ENCODE data around the gene STYK1. TPM values are rescaled to one million over a fixed set of nuclear protein-coding genes. Genes with fewer than 3 reads are reported as not detected.
"Not testable (repeated sequence)": the region's sequence is repeated elsewhere in the genome, so short reads cannot be mapped to it uniquely, and the experiment has no call there.

The STYK1 gene
- total and polyA plus RNA-seq, 5 experiments from 2014 or later = 0.10 to 0.47 (median 0.19) TPM; not detected in 2

DNA sequence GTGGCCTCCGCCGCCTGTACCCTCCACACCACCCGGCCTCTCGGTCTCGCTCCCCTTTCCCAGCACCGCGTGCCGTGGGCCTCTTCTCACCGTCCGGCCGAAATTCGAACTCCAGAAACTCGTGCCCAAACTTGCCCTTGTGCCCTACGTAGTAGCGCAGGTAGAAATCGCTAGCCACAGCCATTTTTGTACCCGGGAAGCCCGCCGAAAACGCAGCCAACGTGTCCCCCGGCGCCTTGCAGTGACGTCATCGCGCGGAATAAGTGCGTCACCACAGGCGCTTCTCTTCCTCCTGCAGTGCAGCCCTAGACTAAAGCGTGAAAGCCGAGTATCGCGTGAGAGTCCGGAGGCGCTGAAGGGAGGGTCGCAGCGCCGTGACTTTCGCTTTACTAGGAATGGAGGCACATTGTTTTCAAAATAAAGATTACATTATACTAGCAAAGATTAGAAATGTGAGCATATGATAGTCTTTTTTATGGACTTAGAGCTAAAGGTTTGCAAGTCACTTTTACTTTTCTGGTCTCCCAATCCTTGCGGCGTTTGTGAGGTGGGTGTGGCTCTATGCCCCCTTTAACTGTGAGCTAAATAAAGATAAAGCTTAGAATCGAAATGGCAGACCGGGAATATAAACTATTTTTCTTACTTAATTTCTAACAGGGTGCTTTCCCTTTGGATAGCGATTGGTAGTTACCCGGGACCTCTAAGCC is 60.4 kb downstream of the STYK1 start, which contains the start of gene MAGOHB:
Gene MAGOHB, minus strand, starts transcription at position 261 of the 707 bp plus-strand sequence. Its CDS starts 77 bp downstream, at position 184.
- Mint-ChIP-seq H3K36me3 (peaks cover 0 to 32% (median 6%) of the 10 kb centered on the region in 3 donors), H3K4me1 (peaks cover 18 to 37% (median 29%) of the 10 kb centered on the region in 4 donors), H3K4me3 (peak within 1 kb of the TSS; percentile 98 to 100 (median 99)), H3K27ac (peak within 1 kb of the TSS; percentile 99 to 100 (median 100)), H3K9me3 (peaks cover 0 to 2% (median 0%) of the 10 kb centered on the region in 9 donors), H3K27me3 (peaks cover 0 to 7% (median 2%) of the 10 kb centered on the region in 5 donors)
- DNase-seq (peak; percentile 95 to 100 (median 98)), ATAC-seq (peak; percentile 93 to 95)
- POLR2A ChIA-PET = interaction anchor here (0.6 to 2.5 kb wide), 9 partner anchors 36 to 558 kb away, joined by 3 to 15 read pairs (median 4); partner anchors contain the start of gene SMIM10L1

DNA sequence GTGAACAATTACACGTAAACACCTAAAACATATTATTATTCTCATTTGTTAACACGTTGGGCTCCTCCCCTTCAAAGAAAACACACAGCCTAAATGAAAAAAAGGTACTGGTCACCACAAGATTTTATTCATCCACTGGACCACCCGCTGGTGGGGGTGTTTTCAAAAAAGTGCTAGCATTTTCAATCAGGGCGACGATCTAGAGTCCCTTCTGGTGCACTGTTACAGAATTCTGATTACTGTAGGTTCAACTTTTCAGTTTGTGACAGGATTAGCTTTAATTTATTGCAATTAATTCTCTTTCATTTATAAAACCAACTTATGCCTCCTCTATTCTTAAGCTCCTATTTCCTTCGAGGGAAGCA is 60.9 kb downstream of the STYK1 start:
- peak overlapping the region; percentile 99 to 100 (median 100) for H3K27ac Mint-ChIP-seq
- peaks cover 0 to 5% (median 2%) of the 10 kb centered on the region in 5 donors for H3K27me3 Mint-ChIP-seq
- H3K4me3 Mint-ChIP-seq = peak overlapping the region; percentile 98 to 100 (median 99)
- POLR2A ChIA-PET = interaction anchor here (0.7 to 2.5 kb wide), 7 partner anchors 36 to 558 kb away, joined by 3 to 15 read pairs (median 4); partner anchors contain the start of gene SMIM10L1
- H3K4me1 Mint-ChIP-seq = peaks cover 18 to 37% (median 29%) of the 10 kb centered on the region in 4 donors
- peak in 1 of 2 donors; percentile 3 for ATAC-seq
- H3K9me3 Mint-ChIP-seq = peaks cover 0 to 2% (median 0%) of the 10 kb centered on the region in 9 donors
- peaks cover 0 to 37% (median 6%) of the 10 kb centered on the region in 3 donors for H3K36me3 Mint-ChIP-seq
- DNase-seq = peak in 2 of 10 donors; percentile 0 to 3

DNA sequence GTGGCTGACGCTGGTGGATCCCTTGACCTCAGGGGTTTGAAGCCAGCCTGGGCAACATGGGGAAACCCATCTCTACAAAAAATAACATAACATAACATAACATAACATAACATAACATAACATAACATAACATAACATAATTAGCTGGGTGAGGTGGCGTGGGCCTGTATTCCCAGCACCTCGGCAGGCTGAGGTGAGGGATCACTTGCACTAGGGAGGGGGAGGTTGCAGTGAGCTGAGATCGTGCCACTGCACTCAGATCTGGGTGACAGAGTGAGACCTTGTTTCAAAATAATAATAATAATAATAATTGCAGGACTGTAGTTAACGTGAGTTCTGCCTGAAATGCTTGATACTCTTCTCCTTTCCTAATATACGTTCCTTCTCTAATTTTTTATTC is 61.7 kb downstream of the STYK1 start:
- Mint-ChIP-seq H3K27me3 (peaks cover 0 to 4% (median 0%) of the 10 kb centered on the region in 5 donors), H3K4me1 (peaks cover 20 to 38% (median 32%) of the 10 kb centered on the region in 4 donors), H3K27ac (peak overlapping the region; percentile 99 to 100 (median 100)), H3K4me3 (peak overlapping the region; percentile 98 to 100 (median 99)), H3K36me3 (peaks cover 0 to 46% (median 8%) of the 10 kb centered on the region in 3 donors), H3K9me3 (peaks cover 0 to 2% (median 0%) of the 10 kb centered on the region in 9 donors)
- DNase-seq (no peak), ATAC-seq (no peak)
- POLR2A ChIA-PET = interaction anchor here (0.7 to 2.5 kb wide), 3 partner anchors 46 to 613 kb away, joined by 4 to 15 read pairs (median 10); partner anchors contain the start of gene CLEC1B

DNA sequence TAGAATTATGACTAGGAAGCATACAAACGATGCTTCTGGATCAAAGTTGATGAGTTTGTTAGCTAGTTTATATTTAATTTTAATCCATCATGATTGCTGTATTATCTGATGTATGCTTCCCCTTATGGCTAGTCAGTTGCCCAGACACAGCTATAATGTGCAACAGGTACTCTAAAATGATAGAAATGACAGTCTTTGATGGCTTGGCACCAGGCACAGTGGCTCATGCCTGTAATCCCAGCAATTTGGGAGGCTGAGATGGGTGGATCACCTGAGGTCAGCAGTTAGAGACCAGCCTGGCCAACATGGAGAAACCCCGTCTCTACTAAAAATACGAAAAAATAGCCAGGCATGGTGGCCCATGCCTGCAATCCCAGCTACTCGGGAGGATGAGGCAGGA is 62.6 kb downstream of the STYK1 start:
- Mint-ChIP-seq H3K27ac (peak overlapping the region in 4 of 10 donors; percentile 4 to 100 (median 76)), H3K4me1 (peaks cover 21 to 39% (median 33%) of the 10 kb centered on the region in 4 donors), H3K4me3 (peak overlapping the region in 2 of 10 donors; percentile 7 to 11), H3K36me3 (peaks cover 0 to 52% (median 10%) of the 10 kb centered on the region in 3 donors)
- ATAC-seq, H3K9me3 Mint-ChIP-seq, DNase-seq, H3K27me3 Mint-ChIP-seq: not testable (repeated sequence)
- POLR2A ChIA-PET = interaction anchor here (0.7 kb wide), 2 partner anchors 15 to 56 kb away, joined by 3 to 5 read pairs; no protein-coding TSS in a partner anchor

DNA sequence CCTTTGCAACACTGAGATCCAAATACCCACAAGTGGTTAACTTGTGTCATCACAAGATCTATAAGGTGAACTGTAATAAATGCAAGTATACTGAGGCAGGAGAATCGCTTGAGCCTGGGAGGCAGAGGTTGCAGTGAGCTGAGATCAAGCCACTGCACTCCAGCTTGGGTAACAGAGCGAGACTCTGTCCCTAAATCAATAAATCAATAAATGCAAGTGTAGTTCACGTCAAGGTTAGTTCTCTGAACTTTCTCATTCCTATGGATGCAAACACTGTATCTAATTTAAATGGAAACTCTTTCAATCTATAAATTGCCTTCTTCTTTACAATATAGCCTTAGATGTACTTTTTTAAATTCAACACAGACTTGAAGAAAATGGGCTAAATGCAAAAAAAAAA is 63.7 kb downstream of the STYK1 start:
- POLR2A ChIA-PET = interaction anchor here (0.7 kb wide), 1 partner anchor 242 kb away, joined by 3 read pairs; no protein-coding TSS in a partner anchor
- peak overlapping the region in 3 of 10 donors; percentile 2 to 46 (median 5) for H3K27ac Mint-ChIP-seq

DNA sequence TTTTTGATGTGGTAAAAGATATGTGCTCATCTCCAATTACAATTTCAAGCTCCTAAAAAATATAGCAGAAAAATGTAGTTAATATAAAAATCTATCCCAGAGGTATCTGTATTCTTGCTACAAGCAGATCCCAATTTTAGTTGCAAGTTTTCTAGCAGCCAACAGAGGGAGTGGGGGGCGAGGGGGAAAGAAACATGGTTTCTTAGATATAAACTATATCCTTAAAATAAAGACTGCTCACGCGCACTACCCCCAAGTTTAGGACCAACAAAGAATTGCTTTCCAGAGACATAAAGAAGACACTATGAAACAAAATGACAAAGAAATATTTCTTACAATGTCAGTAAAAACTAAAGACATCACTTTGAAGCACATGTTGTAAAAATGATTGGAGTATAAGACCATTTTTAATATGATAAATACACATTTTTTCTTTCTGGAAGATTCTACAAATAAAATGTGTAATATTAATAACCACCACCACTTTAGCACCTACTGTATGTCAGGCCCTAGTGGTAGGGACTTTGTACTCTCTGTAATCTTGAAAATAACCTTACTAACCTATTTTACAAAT is 65.9 kb downstream of the STYK1 start:
- no peaks in the 10 kb centered on the region for H3K27me3 Mint-ChIP-seq
- ATAC-seq (no peak), DNase-seq (peak in 3 of 10 donors; percentile 9 to 26 (median 16))
- POLR2A ChIA-PET = no interaction called here
- peaks cover 4 to 81% (median 10%) of the 10 kb centered on the region in 3 donors for H3K36me3 Mint-ChIP-seq
- peaks cover 15 to 32% (median 23%) of the 10 kb centered on the region in 4 donors for H3K4me1 Mint-ChIP-seq
- no peak overlapping the region for H3K27ac Mint-ChIP-seq
- H3K4me3 Mint-ChIP-seq = no peak overlapping the region
- no peaks in the 10 kb centered on the region for H3K9me3 Mint-ChIP-seq

More for the DNA sequence above, 63.7 kb downstream of the STYK1 start:
- peaks cover 0 to 62% (median 10%) of the 10 kb centered on the region in 3 donors for H3K36me3 Mint-ChIP-seq
- peaks cover 21 to 39% (median 33%) of the 10 kb centered on the region in 4 donors for H3K4me1 Mint-ChIP-seq
- peaks cover 0 to 2% (median 0%) of the 10 kb centered on the region in 9 donors for H3K9me3 Mint-ChIP-seq
- ATAC-seq = no peak
- H3K4me3 Mint-ChIP-seq = no peak overlapping the region
- H3K27me3 Mint-ChIP-seq = peaks cover 0 to 4% (median 0%) of the 10 kb centered on the region in 5 donors
- no peak for DNase-seq

DNA sequence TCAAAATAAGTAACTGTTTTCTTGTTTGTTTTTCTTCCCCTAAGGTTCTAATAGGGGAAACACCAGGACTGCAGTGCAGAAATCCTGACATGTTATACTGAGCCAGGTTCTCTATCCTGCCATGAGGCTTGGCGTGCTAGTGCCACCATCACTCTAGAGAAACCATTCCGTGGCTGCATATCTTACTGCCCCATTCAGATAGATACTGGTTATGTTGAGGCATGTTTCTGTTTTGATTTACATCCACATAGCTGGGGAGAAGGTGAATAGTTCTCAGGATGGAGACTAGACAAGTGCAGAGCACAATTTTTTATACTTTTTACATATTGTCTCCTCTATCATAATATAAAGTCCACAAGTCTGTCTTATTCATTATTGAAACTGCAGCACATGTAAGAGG is 72.0 kb downstream of the STYK1 start:
- Mint-ChIP-seq H3K9me3 (no peaks in the 10 kb centered on the region), H3K4me1 (peaks cover 0 to 14% (median 3%) of the 10 kb centered on the region in 4 donors), H3K4me3 (peak overlapping the region in 1 of 10 donors; percentile 62), H3K27me3 (no peaks in the 10 kb centered on the region), H3K27ac (peak overlapping the region in 2 of 10 donors; percentile 38 to 48), H3K36me3 (peaks cover 9 to 63% (median 9%) of the 10 kb centered on the region in 3 donors)
- no peak for ATAC-seq
- DNase-seq = no peak
- POLR2A ChIA-PET = no interaction called here

DNA sequence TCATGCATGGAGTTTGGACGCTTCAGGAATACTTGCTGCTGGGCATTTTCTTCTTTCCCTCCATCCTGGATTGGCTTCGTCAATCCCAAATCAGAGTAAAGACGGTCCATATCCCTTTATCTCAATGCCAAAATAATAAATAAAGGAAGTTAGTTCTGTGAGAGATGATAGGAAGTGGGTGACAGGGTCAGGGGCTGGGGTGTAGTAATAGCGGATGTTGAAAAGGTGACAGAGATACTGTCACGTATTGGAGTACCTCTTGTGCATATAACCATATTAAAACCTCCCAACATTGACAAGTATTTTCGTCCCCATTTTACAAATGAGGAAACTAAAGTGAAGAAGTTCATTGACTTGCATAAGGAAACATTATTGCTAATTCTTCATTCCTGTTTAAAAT is 72.9 kb downstream of the STYK1 start:
- H3K36me3 Mint-ChIP-seq = peaks cover 9 to 66% (median 18%) of the 10 kb centered on the region in 3 donors
- peaks cover 0 to 14% (median 3%) of the 10 kb centered on the region in 4 donors for H3K4me1 Mint-ChIP-seq
- no peaks in the 10 kb centered on the region for H3K27me3 Mint-ChIP-seq
- DNase-seq (peak in 1 of 10 donors; percentile 11), ATAC-seq (no peak)
- H3K4me3 Mint-ChIP-seq = peak overlapping the region in 2 of 10 donors; percentile 5 to 62
- H3K27ac Mint-ChIP-seq = peak overlapping the region in 2 of 10 donors; percentile 67 to 88
- POLR2A ChIA-PET = no interaction called here
- H3K9me3 Mint-ChIP-seq = no peaks in the 10 kb centered on the region

DNA sequence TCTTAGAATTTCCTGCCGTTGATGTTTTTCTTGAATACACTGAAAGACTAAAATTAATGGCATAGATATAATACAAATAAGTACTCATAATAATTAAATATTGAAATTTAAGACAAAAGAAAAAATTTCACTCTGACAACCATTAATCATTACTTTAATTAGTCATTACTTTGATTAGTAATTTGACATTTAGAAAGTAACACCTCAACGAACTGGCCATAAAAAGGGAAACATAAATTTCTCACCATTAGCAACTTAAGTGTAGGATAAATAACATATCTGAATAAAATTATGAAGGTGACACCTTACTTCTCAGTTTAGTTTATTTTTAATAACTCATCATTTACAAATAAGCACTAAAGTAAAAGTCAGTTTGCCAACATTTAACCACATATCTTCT is 78.0 kb downstream of the STYK1 start:
- H3K4me3 Mint-ChIP-seq = peak overlapping the region in 2 of 10 donors; percentile 12 to 80
- peaks cover 0 to 1% (median 0%) of the 10 kb centered on the region in 4 donors for H3K4me1 Mint-ChIP-seq
- no peaks in the 10 kb centered on the region for H3K27me3 Mint-ChIP-seq
- peaks cover 20 to 60% (median 34%) of the 10 kb centered on the region in 3 donors for H3K36me3 Mint-ChIP-seq
- ATAC-seq (no peak), DNase-seq (no peak)
- H3K9me3 Mint-ChIP-seq = no peaks in the 10 kb centered on the region
- POLR2A ChIA-PET = interaction anchor here (0.5 kb wide), 1 partner anchor 15 kb away, joined by 3 read pairs; no protein-coding TSS in a partner anchor
- H3K27ac Mint-ChIP-seq = peak overlapping the region in 1 of 10 donors; percentile 56

DNA sequence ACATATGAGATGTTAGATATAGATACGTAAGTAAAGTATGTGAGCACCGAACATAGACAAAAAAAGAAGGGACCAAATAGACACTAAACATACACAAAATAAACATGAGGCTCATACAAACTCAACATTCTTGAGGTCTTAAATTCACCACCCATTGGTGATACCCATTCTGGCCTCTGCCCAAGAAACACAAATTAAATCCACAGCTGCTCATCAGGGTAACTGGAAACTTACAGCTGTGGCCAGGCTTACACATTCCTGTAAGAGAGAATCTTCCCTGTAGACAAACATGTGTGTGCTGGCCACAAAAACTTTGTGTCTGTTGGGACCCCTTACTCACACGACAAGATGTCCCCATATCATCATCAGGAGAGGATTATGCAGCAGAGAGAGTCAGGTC is 82.9 kb downstream of the STYK1 start:
- H3K9me3 Mint-ChIP-seq = no peaks in the 10 kb centered on the region
- ATAC-seq (no peak), DNase-seq (no peak)
- no peaks in the 10 kb centered on the region for H3K27me3 Mint-ChIP-seq
- H3K27ac Mint-ChIP-seq = no peak overlapping the region
- H3K36me3 Mint-ChIP-seq = peaks cover 16 to 57% (median 32%) of the 10 kb centered on the region in 3 donors
- no peak overlapping the region for H3K4me3 Mint-ChIP-seq
- H3K4me1 Mint-ChIP-seq = no peaks in the 10 kb centered on the region
- POLR2A ChIA-PET = no interaction called here

DNA sequence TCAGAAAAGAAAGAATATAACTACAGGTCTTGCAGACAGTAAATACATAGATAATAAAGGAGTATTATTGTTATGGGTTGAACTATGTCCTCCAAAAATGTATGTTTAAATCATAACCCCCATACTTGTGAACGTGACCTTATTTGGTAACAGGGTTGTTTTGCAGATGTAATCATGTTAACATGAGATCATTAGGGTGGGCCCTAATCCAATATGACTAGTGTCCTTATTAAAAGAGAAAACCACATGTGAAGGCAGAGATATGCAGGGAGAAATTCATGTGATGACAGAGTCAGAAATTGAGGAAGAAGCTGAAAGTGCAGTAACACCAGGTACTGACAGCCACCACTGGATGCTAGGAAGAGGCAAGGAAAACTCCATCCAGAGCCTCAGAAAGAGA is 89.4 kb downstream of the STYK1 start:
- POLR2A ChIA-PET = no interaction called here
- H3K36me3 Mint-ChIP-seq = peaks cover 5 to 21% (median 20%) of the 10 kb centered on the region in 3 donors

DNA sequence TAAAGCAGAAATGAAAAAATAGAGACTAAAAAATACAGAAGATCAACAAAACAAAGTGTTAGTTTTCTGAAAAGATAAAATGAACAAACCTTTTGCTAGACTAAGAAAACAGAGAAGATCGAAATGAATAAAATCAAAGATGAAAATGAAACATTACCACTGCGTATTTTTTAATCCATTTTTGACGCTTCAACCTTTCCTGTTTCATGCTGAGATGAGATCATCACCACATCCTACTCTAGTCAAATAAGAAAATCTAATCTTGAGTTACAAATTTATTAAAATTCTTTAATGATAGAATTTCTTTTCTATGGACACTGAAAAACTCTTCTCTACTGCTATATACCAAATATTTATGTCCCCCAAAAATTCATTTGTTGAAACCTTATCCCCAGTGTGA is 91.1 kb downstream of the STYK1 start:
- DNase-seq = no peak
- Mint-ChIP-seq H3K27me3 (no peaks in the 10 kb centered on the region), H3K27ac (peak overlapping the region in 2 of 10 donors; percentile 45 to 56), H3K9me3 (peaks cover 0 to 5% (median 0%) of the 10 kb centered on the region in 9 donors), H3K4me1 (peaks cover 0 to 5% (median 2%) of the 10 kb centered on the region in 4 donors), H3K4me3 (no peak overlapping the region), H3K36me3 (peaks cover 5 to 16% (median 7%) of the 10 kb centered on the region in 3 donors)
- no peak for ATAC-seq
- POLR2A ChIA-PET = no interaction called here

More for the DNA sequence above, 89.4 kb downstream of the STYK1 start:
- H3K4me3 Mint-ChIP-seq = no peak overlapping the region
- H3K27me3 Mint-ChIP-seq = no peaks in the 10 kb centered on the region
- H3K27ac Mint-ChIP-seq = peak overlapping the region in 1 of 10 donors; percentile 63
- H3K9me3 Mint-ChIP-seq = peaks cover 0 to 5% (median 0%) of the 10 kb centered on the region in 9 donors
- ATAC-seq (no peak), DNase-seq (no peak)
- peaks cover 0 to 2% (median 0%) of the 10 kb centered on the region in 4 donors for H3K4me1 Mint-ChIP-seq

Measured in naive thymus-derived CD8-positive, alpha-beta T cell (primary cell).